Activated CD4-positive, alpha-beta T cell treated with anti-CD3 and anti-CD28 coated beads, Interleukin-2, amount 50 U/mL, for 4 hours (primary cell): ENCODE data around the gene BCKDHB.

Experiments
- DNase-seq, 2 experiments: peaks; one replicate each; pipeline ENCODE4 v3.0.0-alpha.2; 2020

The BCKDHB gene

GRCh38 chr6:80154160-80154559 is 47.7 kb downstream of the BCKDHB start:
- no peak for DNase-seq

DNA sequence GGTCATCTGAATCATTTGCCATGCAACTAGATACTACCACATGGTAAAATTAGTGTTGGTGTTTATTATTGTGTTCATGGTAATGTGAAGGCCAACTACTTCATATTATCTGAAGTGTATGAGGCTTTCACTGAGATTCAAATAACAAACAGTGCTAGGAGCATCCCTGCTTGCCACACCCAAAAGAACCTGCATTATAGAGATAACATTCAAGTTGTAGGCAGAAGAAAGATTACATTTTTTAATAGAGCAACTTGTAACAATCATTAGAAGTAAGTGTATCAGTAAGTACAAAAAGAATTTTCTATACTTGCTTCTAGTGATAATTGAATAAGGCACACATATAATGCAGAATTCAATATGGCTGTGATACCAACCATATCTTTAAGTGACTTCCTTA is 49.8 kb downstream of the BCKDHB start:
- no peak for DNase-seq

GRCh38 chr6:80158478-80158989 is 52.1 kb downstream of the BCKDHB start:
- no peak for DNase-seq

GRCh38 chr6:80161434-80161833 is 55.0 kb downstream of the BCKDHB start:
- no peak for DNase-seq

GRCh38 chr6:80163754-80164187 is 57.3 kb downstream of the BCKDHB start:
- no peak for DNase-seq

DNA sequence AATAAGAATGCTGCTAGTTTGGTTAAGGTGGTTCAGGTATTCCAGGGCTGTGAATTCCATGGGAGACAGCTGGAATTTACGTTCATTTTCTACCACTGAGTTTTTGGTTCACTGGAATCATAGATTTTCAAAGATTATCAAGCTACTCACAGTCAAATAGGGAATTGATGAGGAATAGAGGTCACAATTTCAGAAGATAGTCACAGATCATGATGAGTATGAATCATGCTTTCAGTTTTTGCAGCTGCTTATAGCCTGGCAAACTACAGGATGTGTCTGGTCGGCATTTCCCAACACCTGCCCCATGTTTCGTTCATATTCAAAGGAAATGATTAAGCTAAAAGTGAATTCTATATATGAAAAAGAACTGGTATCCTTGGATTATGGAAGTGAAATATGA is 58.7 kb downstream of the BCKDHB start:
- no peak for DNase-seq

GRCh38 chr6:80165819-80166218 is 59.3 kb downstream of the BCKDHB start:
- DNase-seq, result no peak

DNA sequence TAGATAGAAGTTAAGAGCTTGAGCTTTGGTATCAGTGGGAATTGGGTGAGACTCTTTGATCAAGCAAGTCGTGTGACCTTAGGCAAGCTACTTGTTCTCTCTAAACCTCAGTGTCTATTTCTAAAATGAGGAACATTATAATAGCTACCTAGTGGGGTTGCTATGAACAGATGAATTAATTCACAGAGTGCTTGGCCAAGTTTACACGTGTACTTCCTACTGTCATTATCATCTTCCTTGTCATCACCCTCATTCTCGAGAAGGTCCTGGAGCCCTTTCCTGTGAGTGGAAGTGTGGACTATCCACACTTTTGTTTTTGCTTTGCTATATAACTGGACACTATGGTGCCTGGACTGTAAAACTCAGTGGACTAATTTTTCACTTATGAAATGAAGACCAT is 64.0 kb downstream of the BCKDHB start:
- no peak for DNase-seq

DNA sequence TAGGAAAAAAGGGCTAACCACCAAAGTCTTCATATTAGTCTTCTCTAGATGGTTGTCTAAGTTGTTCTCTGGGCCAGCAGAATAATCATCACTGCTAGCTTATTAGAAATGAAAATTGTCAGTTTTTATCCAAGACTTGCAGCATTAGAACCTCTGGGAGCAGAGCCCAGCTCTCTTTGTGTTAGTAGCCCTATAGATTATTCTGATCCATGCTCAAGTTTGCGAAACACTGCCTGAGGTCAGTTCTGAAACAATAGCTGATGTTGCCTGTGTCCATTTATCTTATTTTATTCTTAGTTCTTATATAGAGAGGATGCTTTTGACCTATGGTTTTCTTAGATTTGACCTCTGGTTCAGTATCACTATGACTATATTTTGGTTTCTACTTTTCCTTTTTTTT is 66.9 kb downstream of the BCKDHB start:
- no peak for DNase-seq

- DNase-seq, result no peak
These were observed 68.6 kb downstream of the BCKDHB start for GRCh38 chr6:80174900-80175572.

DNA sequence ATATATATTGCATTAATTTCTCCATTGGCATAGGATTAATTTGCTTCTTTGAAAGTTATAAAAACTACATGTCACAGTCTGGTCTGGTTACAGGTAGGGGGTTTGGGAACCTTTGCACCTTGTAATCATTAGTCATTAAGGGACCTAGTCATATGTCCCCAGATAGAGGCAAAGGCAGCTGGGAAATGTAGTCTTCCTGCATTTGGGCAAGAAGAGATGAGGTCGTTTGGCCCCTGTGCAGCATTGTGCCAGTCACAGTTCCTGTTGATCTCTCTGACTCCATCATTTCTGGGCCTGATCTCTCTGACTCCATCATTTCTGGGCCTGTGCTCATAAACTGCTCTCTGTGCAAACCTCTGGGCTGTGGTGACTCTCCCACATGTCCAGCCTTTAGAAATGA is 73.2 kb downstream of the BCKDHB start:
- DNase-seq, result no peak

- DNase-seq, result no peak
These were observed 75.0 kb downstream of the BCKDHB start for GRCh38 chr6:80181352-80182081.

GRCh38 chr6:80182308-80182707 is 75.8 kb downstream of the BCKDHB start:
- DNase-seq, result no peak

GRCh38 chr6:80183019-80183795 is 76.7 kb downstream of the BCKDHB start:
- DNase-seq, result no peak

GRCh38 chr6:80185492-80185891 is 79.0 kb downstream of the BCKDHB start:
- no peak for DNase-seq

GRCh38 chr6:80186082-80186481 is 79.6 kb downstream of the BCKDHB start:
- no peak for DNase-seq

- no peak for DNase-seq
These were observed 90.4 kb downstream of the BCKDHB start for GRCh38 chr6:80196906-80197305.

DNA sequence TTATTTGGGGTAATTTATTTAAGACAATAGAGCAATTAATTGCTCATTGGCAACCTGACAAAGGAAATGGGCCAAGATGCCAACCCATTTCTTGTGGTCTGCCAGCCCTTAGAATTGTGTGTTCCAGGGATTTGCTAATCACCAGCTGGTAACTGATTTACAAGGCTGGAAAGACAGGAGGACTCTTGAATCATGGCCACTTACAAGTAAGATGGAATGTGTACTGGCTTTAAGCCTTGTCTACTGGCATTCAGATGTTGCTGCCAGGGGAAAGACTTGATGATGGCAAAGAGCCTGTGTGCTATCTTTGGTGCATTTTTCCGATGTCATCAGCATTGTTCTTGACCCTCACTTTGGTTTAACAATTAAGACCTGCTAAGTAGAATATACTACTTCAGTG is 91.0 kb downstream of the BCKDHB start:
- no peak for DNase-seq

GRCh38 chr6:80197986-80198385 is 91.5 kb downstream of the BCKDHB start:
- no peak for DNase-seq

DNA sequence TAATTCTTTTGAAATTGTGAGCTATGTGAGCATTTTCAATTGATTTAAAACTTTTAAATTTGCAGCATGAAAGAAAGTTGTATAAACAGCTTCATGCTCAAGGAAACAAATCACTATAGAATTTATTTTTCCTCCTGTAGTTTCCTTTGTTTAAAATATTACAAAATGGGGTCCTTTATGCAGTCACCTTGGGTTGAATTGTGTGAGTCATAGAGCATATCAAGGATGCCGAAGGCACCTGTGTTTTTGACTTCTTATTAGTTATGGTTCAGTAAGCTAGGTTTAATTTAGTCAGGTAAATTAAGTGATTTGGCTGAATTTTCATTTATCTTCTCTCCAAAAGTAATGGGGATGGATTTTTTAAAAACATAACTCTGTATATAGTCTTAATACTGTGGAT is 96.8 kb downstream of the BCKDHB start:
- no peak for DNase-seq

DNA sequence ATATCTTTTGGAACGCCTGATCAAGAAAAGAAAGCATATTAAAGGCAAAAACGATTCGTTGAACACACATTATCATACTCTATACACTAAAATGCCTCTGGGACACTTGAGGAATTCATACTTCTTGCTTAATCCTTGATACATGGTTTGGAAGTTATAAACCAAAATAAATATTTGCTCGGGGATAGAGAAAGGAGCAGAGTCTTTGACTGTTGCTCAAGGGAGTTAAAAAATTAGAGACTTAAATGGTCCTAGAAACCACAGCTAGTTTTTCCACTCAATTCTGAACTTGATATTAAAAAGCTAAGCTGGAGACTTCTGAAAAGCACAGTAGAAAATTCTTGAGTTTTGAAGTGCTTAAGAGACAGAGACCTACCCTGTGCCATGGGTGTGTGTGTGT is 98.9 kb downstream of the BCKDHB start:
- no peak for DNase-seq

DNA sequence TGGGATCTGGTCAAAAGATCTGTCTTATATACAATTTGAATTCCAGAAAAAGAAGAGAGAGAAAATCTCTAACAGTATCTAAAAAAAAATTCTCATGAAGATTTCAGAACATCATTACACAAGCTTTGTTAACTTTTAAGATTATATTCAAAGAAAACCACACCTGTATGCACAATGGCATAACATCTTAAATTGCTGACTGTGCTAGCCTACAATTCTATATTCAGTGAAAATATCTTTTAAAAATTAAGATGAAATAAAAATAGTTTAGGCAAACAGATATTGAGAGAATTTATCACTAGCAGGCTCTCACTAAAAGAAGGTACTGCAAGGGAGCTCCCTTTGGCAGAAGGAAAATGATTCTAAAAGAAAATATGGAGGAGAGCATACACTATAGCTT is 100.3 kb downstream of the BCKDHB start:
- no peak for DNase-seq

GRCh38 chr6:80209430-80209829 is 103.0 kb downstream of the BCKDHB start:
- DNase-seq, result no peak

GRCh38 chr6:80210618-80211017 is 104.1 kb downstream of the BCKDHB start:
- no peak for DNase-seq
